DND-41 (cell line): ENCODE data around the gene CLECL1.
"Not testable (repeated sequence)": the region's sequence is repeated elsewhere in the genome, so short reads cannot be mapped to it uniquely, and the experiment has no call there.

Source experiments
- CTCF ChIP-seq: IDR thresholded peaks from 2 replicates; pipeline ENCODE4 v1.5.1; 2012; ENCODE audit warnings: borderline replicate concordance, low read length, moderate library complexity, mild to moderate bottlenecking; ENCODE audit not compliant: poor library complexity, severe bottlenecking; ENCODE audit errors: extremely low read depth
- EZH2 ChIP-seq: IDR thresholded peaks from 3 replicates; pipeline ENCODE4 v1.6.1; 2012; ENCODE audit warnings: borderline replicate concordance, low read depth, mild to moderate bottlenecking, moderate library complexity, low read length, inconsistent platforms; ENCODE audit not compliant: severe bottlenecking

- not testable (repeated sequence) for TF ChIP-seq CTCF, EZH2
Measured at GRCh38 chr12:9713032-9713558, 19.8 kb downstream of the CLECL1 start.
